GF-D8 (cell line): ENCODE data around the gene EPHA2.
"Not testable (repeated sequence)": the region's sequence is repeated elsewhere in the genome, so short reads cannot be mapped to it uniquely, and the experiment has no call there.

Source experiments
- DNase-seq: peaks from one replicate; lab custom pipeline; 2025; lab: John Stamatoyannopoulos, UW

The EPHA2 gene

GRCh38 chr1:16167331-16168143, 11.7 kb upstream of the EPHA2 start:
- DNase-seq, result no peak

DNA sequence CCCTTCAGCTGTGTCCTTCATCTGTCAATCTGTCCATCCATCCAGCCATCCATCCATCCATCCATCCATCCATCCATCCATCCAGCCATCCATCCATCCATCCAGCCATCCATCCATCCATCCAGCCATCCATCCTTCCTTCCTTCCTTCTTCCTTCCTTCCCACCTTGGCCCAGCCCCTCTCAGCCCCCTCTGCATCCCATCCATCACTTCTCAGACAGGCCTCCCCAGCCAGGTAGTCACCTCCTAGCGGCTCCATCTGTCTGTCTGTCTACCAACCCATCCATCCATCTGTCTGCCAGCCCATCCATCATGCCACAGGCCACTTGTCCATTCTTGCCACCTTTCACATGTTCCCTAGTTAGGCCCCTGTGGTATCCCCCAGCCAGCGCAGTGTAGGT, 10.2 kb upstream of the EPHA2 start:
- DNase-seq, result no peak

DNA sequence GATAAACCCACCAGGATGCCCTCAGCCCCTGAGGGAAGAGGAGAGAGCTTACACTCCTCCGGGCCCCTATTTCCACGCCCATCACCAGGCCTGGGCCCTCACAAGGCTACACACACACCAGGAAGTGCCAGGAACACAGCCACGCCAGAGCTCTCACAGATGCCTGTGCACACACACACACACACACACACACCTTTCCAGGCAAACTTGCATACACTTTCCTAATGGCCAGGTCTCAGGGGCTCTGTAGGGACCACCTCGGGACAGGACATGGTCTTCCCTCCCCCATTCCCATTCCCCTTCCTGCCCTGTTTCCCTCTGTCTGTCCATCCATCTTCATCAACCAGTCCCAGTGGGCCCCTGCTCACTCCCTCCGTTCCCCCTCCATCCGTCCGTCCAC, 9.7 kb upstream of the EPHA2 start:
- DNase-seq, result no peak

DNA sequence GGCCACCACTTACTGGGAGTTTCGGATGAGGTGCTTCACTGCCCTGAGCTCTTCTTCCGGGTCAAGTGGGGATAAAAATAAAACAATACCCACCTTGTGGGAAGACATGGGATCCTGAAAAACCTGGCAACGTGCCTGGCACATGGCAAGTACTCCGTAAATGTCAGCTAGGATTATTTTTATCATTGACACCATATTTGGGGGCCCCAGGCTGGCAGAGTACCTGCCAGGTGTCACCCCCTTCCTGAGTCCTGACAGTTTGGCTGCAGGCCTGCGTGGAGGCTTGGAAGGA, 9.2 kb upstream of the EPHA2 start:
- DNase-seq, result no peak

DNA sequence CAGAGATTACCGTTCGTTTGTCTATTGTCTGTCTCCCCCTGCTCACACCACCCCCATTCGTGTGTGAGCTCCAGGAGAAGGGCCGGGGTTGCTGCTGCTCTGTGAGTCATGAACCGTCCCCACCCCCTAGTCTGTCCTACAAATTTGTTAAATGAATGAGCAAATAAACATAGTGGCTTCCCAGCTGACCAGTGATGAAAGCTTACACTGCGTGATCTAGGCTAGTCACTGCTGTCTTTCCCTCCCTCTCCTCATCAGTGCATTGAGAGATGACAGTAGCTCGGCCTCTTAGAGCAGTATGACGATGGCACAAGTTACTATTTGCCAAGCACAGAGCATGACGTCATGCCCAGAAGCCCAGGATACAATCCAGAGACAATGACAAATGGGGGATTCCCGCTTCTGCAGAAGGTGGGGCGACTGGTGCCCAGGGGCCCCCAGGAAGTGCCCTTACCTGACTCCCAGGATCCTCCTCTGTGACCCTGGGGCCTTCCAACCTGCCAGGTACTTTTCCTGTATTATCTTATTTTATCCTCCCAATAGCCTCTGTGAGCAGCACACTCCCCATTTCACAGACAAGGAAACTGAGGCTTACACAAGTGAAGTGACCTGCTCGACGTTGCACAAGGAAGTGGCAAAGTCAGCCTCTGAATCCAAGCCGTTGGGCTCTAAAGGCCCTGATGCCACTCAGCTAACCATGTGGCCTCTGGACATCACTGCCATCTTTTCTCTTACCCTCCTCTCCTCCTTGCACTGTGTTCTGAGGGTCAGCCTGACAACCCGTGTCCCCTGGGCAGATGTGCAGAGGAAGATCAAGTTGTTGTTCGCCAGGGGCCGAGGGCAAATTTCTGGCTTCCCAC, 8.6 kb upstream of the EPHA2 start:
- DNase-seq, result no peak

GRCh38 chr1:16163608-16164212, 7.8 kb upstream of the EPHA2 start:
- not testable (repeated sequence) for DNase-seq

- no peak for DNase-seq
Observed at GRCh38 chr1:16162163-16162822, 6.4 kb upstream of the EPHA2 start.

DNA sequence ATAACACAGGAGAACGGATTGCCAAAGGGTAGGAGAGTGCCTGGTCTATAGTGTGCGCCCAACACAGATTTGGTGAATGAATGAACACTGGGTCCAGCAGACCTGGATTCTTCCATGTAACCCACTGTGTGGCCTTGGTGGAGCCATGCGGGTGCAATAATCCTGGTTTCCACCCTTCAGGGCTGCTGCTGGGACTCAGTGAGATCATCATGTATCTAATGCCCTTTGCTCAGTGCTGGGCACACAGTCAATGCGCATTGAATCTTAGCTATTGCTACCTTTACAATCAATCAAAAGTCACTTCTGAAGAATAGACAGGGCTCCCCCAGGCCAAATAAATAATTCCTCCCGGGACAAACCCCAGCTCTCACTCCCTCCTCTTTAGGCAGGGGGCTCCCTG, 5.8 kb upstream of the EPHA2 start:
- no peak for DNase-seq

DNA sequence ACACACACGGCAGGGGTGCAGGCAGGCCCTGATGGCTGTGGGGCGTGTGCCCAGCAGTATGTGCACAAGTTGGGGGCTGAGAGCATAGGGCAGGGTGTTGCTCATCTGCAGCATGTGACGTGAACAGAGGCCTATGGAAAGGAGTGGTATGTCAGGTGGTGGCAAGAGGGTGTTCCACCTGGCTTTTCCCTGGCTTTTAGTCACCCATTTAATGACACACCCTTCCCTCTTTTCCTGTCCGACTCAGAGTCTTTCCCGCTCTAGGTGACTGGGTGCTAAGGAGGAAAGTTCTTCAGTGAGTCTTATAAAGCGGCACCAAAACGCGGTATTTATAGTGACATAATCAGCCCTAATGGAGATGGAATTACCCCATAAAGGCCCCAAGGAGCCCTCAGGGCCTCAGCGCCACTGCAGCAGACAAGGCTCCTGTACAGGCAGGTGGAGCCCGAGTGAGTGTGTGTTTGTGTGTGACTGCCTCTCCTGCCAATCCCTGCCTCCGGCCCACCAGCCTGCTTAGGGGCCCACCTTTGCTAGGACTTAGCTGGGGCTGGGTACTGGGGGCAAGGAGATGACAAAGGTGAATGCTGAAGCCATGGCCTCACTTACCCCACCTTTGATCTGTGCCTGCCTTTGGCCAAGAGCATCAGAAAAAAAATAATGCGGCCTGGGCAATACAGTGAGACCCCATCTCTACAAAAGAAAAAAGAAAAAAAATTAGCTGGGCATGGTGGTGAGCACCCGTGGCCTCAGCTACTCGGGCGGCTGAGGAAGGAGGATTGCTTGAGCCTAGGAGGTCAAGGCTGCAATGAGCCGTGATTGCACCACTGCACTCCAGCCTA, 3.3 kb upstream of the EPHA2 start:
- no peak for DNase-seq

DNA sequence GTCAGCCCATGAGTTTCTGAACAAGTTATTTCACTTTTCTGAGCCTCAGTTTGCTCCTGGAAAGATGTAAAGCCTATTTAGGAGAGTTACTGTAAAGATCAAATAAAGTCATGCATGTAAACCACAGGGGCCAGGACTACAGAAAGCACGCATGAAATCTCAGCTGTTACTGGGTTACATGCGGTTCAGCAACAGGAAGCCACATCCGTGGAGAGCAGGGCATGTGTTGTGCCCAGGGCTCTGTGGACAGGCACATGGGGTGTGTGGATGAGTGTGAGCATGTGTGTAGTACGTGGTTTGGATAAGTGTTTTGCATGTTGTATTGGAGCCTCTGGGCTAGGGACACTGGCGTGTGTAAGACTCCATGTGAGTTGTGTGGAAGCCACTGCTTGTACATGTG, 2.2 kb upstream of the EPHA2 start:
- DNase-seq, result no peak

DNA sequence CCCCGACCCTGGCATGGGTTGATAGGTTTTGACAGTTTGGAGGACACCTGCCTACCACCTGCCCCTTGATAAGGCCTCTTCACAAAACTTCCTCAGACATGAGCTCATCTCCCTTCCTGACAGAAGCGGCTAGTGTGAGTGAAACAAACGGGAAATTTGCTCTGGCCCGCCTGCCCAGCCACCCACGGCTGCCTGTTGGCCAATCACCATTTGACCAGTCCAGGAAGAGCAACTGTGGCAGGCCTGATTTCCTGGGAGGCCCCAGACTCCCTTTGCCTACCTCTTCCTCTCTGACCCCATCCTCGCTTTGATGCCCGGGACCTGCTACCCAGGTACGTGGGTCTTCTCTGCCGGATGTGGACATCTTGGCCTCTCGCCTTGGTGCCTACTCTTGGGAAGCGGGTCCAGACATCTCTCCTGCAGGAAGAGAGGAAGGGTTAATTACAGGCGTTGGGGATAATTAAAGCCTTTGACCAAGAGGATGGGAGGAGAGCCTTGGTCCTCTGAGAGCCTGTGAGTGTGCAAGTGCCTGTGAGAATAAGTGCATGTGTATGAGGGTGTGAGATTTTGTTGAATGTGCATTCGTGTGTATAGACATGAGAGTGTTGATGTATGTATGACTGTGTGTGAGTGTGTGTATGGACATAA, 1.1 kb upstream of the EPHA2 start:
- DNase-seq, result no peak

GRCh38 chr1:16153999-16154673, 1.7 kb downstream of the EPHA2 start:
- DNase-seq, result no peak

- no peak for DNase-seq
Observed at GRCh38 chr1:16153096-16153998, 2.5 kb downstream of the EPHA2 start.

DNA sequence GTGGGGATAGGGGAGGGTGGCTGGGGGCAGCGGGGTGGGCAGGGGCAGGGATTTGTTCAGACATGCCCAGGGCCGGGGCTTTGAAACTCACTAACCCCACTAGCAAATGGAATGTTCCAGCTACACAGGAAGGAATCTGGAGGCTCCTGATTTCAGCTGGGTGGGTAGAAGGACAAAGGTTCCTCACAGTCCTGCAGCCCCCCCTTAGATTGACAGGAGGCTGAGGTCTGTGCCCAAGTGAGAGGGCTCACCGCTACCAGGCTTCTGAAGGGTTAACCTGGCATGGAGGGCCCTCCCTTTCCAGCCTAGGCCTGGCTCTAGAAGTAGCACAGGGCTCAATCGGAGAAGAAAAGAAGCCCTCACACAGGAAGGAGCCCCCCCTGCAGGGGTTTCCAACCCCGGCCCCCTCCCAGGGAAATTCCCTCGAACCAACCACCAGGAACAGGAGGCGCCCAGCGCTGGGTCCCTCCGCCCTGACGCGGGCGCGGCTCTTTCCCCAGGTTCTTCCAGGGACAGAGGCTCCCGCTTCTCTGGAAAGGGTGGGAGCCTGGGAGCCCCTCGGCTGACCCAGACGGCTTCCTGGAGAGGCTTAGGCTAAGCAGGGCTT, 3.3 kb downstream of the EPHA2 start:
- no peak for DNase-seq

DNA sequence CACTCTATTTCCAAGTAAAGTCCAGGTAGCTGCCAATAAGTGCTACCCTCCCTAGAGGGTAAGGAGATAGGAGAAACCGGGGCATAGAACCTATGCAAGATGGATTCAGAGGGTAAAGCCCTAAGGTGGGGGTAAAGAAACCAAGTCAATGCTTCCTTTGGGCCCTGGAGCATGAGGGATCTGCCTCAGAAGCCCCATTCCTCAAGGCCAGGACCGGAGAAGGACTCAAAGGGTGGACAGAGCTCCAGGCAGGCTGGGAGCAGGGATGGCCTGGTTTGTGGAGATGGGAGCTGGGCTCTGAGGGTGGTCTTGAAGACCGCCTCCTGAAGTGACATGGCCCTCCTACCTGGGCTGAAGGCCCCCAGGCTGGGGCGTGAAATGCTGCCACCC, 3.9 kb downstream of the EPHA2 start:
- DNase-seq, result no peak

DNA sequence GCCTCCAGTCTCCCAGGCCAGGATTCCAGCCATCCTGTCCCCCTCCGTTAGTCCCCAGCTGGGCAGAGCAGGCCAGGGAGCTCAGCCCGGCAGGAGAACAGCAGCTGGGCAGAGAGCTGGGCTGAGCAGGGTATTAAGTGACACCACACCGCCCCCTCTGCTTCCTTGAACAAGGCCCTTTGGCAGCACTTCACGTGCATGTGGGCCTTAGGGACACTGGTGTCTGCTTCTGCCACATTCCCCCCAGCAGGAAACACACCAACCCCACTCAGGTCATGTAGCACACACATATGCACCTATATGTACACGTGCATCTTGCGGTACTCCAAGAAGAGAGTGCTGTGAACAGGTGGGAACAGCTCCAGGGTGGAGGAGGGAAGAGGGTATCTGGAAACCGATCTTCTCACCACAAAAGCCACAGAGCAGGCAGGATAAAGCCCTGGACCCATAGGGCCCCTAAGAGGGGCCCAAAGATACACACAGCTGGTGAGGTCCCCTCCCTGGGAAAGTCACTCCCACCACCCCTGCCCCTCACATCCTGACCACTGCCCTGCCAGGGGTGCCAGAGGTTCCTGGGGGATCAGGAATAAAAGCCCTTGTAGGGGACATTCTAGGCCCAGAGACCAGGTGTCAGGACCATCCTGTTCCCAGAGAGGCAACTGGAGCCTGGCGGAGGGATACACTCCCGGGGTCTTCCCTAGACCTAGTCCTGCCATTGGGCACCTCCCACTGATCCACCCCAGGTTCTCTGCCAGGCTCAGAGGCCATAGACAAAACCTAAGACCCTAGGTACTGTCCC, 4.5 kb downstream of the EPHA2 start:
- DNase-seq, result peak; percentile 42

GRCh38 chr1:16150508-16150907, 5.4 kb downstream of the EPHA2 start:
- DNase-seq, result no peak
